ENCODE measurements around the gene SOX21. TPM values are rescaled to one million over a fixed set of nuclear protein-coding genes. Genes with fewer than 3 reads are reported as not detected.
"Not testable (repeated sequence)": the region's sequence is repeated elsewhere in the genome, so short reads cannot be mapped to it uniquely, and the experiment has no call there.

The SOX21 gene
- not detected in 2 replicates for total RNA-seq (2014; rRNA removed; shearing (Covaris generic))

GRCh38 chr13:94712287-94712811, at the start of gene SOX21:
Gene SOX21, minus strand, starts transcription at chr13:94712545. Its CDS starts 496 bp downstream, at chr13:94712049.
- no peak for DNase-seq (ENCODE audit: low spot score)
- in situ Hi-C loops (cut with HindIII; ENCODE audit: low sequenced_read_pairs), result no loop called here

GRCh38 chr13:94761407-94761806, 49.1 kb upstream of the SOX21 start:
- in situ Hi-C loops (cut with HindIII; ENCODE audit: low sequenced_read_pairs), result no loop called here
- DNase-seq (ENCODE audit: low spot score), result no peak

- DNase-seq (ENCODE audit: low spot score), result no peak
- in situ Hi-C loops (cut with HindIII; ENCODE audit: low sequenced_read_pairs), result no loop called here
Observed at GRCh38 chr13:94759120-94759728, 46.9 kb upstream of the SOX21 start.

- no peak for DNase-seq (ENCODE audit: low spot score)
- in situ Hi-C loops (cut with HindIII; ENCODE audit: low sequenced_read_pairs), result no loop called here
Observed at GRCh38 chr13:94758436-94758960, 46.2 kb upstream of the SOX21 start.

- in situ Hi-C loops (cut with HindIII; ENCODE audit: low sequenced_read_pairs), result no loop called here
- no peak for DNase-seq (ENCODE audit: low spot score)
Observed at GRCh38 chr13:94753327-94753726, 41.0 kb upstream of the SOX21 start.

- in situ Hi-C loops (cut with HindIII; ENCODE audit: low sequenced_read_pairs), result no loop called here
Observed at GRCh38 chr13:94749162-94749561, 36.8 kb upstream of the SOX21 start.

GRCh38 chr13:94739235-94739634, 26.9 kb upstream of the SOX21 start:
- in situ Hi-C loops (cut with HindIII; ENCODE audit: low sequenced_read_pairs), result no loop called here
- DNase-seq (ENCODE audit: low spot score), result no peak

More at GRCh38 chr13:94749162-94749561, 36.8 kb upstream of the SOX21 start:
- DNase-seq (ENCODE audit: low spot score), result no peak

GRCh38 chr13:94731028-94731427, 18.7 kb upstream of the SOX21 start:
- no peak for DNase-seq (ENCODE audit: low spot score)
- in situ Hi-C loops (cut with HindIII; ENCODE audit: low sequenced_read_pairs), result no loop called here

GRCh38 chr13:94729941-94730340, 17.6 kb upstream of the SOX21 start:
- in situ Hi-C loops (cut with HindIII; ENCODE audit: low sequenced_read_pairs), result not testable (repeated sequence)

GRCh38 chr13:94726425-94726824, 14.1 kb upstream of the SOX21 start:
- in situ Hi-C loops (cut with HindIII; ENCODE audit: low sequenced_read_pairs), result no loop called here

More at GRCh38 chr13:94729941-94730340, 17.6 kb upstream of the SOX21 start:
- not testable (repeated sequence) for DNase-seq (ENCODE audit: low spot score)

GRCh38 chr13:94722609-94723345, 10.4 kb upstream of the SOX21 start:
- no peak for DNase-seq (ENCODE audit: low spot score)
- in situ Hi-C loops (cut with HindIII; ENCODE audit: low sequenced_read_pairs), result no loop called here

More at GRCh38 chr13:94726425-94726824, 14.1 kb upstream of the SOX21 start:
- no peak for DNase-seq (ENCODE audit: low spot score)

GRCh38 chr13:94718697-94719096, 6.4 kb upstream of the SOX21 start:
- in situ Hi-C loops (cut with HindIII; ENCODE audit: low sequenced_read_pairs); DNase-seq (ENCODE audit: low spot score): not testable (repeated sequence)

GRCh38 chr13:94717916-94718315, 5.6 kb upstream of the SOX21 start:
- DNase-seq (ENCODE audit: low spot score), result no peak
- in situ Hi-C loops (cut with HindIII; ENCODE audit: low sequenced_read_pairs), result no loop called here

- no peak for DNase-seq (ENCODE audit: low spot score)
Observed at GRCh38 chr13:94716016-94716415, 3.7 kb upstream of the SOX21 start.

GRCh38 chr13:94713561-94714182, 1.3 kb upstream of the SOX21 start:
- in situ Hi-C loops (cut with HindIII; ENCODE audit: low sequenced_read_pairs), result no loop called here
- no peak for DNase-seq (ENCODE audit: low spot score)

More at GRCh38 chr13:94716016-94716415, 3.7 kb upstream of the SOX21 start:
- in situ Hi-C loops (cut with HindIII; ENCODE audit: low sequenced_read_pairs), result no loop called here

- in situ Hi-C loops (cut with HindIII; ENCODE audit: low sequenced_read_pairs), result no loop called here
- no peak for DNase-seq (ENCODE audit: low spot score)
Observed at GRCh38 chr13:94712812-94713560, 641 bp upstream of the SOX21 start.

GRCh38 chr13:94711561-94712286, 621 bp downstream of the SOX21 start:
- in situ Hi-C loops (cut with HindIII; ENCODE audit: low sequenced_read_pairs), result no loop called here
- no peak for DNase-seq (ENCODE audit: low spot score)

- in situ Hi-C loops (cut with HindIII; ENCODE audit: low sequenced_read_pairs), result no loop called here
- no peak for DNase-seq (ENCODE audit: low spot score)
Observed at GRCh38 chr13:94710881-94711560, 1.3 kb downstream of the SOX21 start.
